ENCODE results near the gene CEP20. TPM values are rescaled to one million over a fixed set of nuclear protein-coding genes. Genes with fewer than 3 reads are reported as not detected.
A peak's percentile ranks its signal among the peaks of the same experiment; 100 is the strongest.

CEP20 gene
- total RNA-seq, 3 donors from 2014 or later, result 23.2 to 26.8 (median 26.4) TPM

DNA sequence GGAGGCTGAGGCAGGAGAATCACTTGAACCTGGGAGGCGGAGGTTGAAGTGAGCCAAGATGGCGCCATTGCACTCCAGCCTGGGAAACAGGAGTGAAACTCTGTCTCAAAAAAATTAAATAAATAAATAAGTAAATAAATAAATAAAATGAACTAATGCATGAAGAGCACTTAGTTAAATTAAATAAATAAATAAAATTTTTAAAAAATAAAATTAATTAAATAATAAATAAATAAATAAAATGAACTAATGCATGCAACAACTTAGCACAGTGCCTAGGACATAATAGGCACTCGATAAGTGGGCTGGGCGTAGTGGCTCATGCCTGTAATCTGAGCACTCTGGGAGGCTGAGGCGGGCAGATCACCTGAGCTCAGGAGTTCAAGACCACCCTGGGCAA lies 15.6 kb upstream of the CEP20 start:
- H3K4me1 ChIP-seq (ENCODE audit: low read depth), result no peaks in the 10 kb centered on the region
- intact Hi-C loops (cut with DNase I, micrococcal nuclease), result no loop called here
- peaks cover 5% of the 10 kb centered on the region for H3K9me3 ChIP-seq
- H3K4me3 ChIP-seq, result no peak overlapping the region
- no peak for ATAC-seq
- TF ChIP-seq, protein P1, sequence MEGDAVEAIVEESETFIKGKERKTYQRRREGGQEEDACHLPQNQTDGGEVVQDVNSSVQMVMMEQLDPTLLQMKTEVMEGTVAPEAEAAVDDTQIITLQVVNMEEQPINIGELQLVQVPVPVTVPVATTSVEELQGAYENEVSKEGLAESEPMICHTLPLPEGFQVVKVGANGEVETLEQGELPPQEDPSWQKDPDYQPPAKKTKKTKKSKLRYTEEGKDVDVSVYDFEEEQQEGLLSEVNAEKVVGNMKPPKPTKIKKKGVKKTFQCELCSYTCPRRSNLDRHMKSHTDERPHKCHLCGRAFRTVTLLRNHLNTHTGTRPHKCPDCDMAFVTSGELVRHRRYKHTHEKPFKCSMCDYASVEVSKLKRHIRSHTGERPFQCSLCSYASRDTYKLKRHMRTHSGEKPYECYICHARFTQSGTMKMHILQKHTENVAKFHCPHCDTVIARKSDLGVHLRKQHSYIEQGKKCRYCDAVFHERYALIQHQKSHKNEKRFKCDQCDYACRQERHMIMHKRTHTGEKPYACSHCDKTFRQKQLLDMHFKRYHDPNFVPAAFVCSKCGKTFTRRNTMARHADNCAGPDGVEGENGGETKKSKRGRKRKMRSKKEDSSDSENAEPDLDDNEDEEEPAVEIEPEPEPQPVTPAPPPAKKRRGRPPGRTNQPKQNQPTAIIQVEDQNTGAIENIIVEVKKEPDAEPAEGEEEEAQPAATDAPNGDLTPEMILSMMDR (IDR thresholded peaks at IDR 0.05), result no peak
- no peak for DNase-seq
- no peaks in the 10 kb centered on the region for H3K36me3 ChIP-seq (ENCODE audit: low read depth)

DNA sequence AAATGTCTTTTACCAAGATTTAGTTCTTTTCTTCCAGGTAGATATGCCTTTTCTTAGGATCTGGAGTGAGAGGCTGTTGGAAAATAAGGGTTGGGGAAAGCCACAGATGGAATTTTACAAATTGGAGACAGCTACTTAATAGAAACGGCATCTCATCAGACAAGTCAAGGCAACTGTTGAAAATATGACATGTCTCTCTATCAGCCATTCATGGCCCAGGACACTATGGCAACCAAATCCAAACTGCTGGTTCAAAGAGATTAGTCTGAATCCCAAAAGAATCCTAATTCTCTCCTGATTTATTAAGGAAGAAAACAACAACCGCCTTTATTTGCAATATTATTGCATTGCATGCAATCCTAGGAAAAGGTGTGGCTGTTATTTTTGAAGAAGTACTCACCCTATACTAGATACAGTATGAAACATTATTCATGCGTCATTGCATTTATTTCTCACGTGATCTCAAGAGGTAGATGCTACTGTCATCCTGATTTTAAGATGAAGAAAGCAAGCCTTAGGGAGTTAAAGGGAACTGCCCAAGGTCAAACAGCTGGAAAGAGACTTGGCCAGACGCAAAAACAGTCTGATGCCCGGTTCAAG lies 12.6 kb upstream of the CEP20 start:
- Histone ChIP-seq H3K9me3 (no peaks in the 10 kb centered on the region), H3K4me1 (ENCODE audit: low read depth) (no peaks in the 10 kb centered on the region), H3K36me3 (ENCODE audit: low read depth) (no peaks in the 10 kb centered on the region), H3K4me3 (no peak overlapping the region)
- ATAC-seq, result no peak
- TF ChIP-seq, protein P1 (IDR thresholded peaks at IDR 0.05), result no peak
- intact Hi-C loops (cut with DNase I, micrococcal nuclease), result no loop called here
- DNase-seq, result no peak

DNA sequence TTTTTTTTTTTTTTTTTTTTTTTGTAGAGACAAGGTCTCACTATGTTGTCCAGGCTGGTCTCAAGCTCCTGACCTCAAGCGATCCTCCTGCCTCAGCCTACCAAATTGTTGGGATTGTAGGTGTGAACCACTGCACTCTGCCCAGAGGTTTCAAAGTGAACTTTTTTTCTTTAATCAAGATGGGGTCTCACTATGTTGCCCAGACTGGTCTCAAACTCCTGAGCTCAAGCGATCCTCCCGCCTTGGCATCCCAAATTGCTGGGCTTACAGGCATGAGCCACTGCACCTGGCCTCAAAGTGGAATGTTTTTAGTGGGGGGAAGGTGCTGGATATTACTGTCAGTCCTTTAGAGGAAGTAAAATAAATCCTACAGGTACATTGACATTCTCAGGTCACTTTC lies 12.0 kb upstream of the CEP20 start:
- ATAC-seq (no peak), DNase-seq (no peak)
- intact Hi-C loops (cut with DNase I, micrococcal nuclease), result no loop called here
- no peak overlapping the region for H3K4me3 ChIP-seq
- no peaks in the 10 kb centered on the region for H3K9me3 ChIP-seq
- no peaks in the 10 kb centered on the region for H3K4me1 ChIP-seq (ENCODE audit: low read depth)
- TF ChIP-seq, protein P1 (IDR thresholded peaks at IDR 0.05), result no peak
- no peaks in the 10 kb centered on the region for H3K36me3 ChIP-seq (ENCODE audit: low read depth)

- intact Hi-C loops (cut with DNase I, micrococcal nuclease), result loop anchor here in 1 of 2 donors (10.0 kb wide), 1 partner anchor 45 kb away; the partner anchor contains the start of gene ABCC1
- DNase-seq (peak in 2 of 3 donors; percentile 31 to 35), ATAC-seq (peak; percentile 99)
- H3K4me3 ChIP-seq, result no peak overlapping the region
- TF ChIP-seq, protein P1 (IDR thresholded peaks at IDR 0.05), result no peak
- H3K36me3 ChIP-seq (ENCODE audit: low read depth), result no peaks in the 10 kb centered on the region
- H3K4me1 ChIP-seq (ENCODE audit: low read depth), result no peaks in the 10 kb centered on the region
- H3K9me3 ChIP-seq, result no peaks in the 10 kb centered on the region
Observed at GRCh38 chr16:15899538-15900100, 11.2 kb upstream of the CEP20 start.

GRCh38 chr16:15898654-15899053 lies 10.3 kb upstream of the CEP20 start:
- intact Hi-C loops (cut with DNase I, micrococcal nuclease), result loop anchor here in 1 of 2 donors (10.0 kb wide), 1 partner anchor 46 kb away; the partner anchor contains the start of gene ABCC1

More at GRCh38 chr16:15898654-15899053, 10.3 kb upstream of the CEP20 start:
- H3K4me3 ChIP-seq, result no peak overlapping the region
- H3K36me3 ChIP-seq (ENCODE audit: low read depth), result no peaks in the 10 kb centered on the region
- TF ChIP-seq, protein P1 (IDR thresholded peaks at IDR 0.05), result no peak
- H3K4me1 ChIP-seq (ENCODE audit: low read depth), result no peaks in the 10 kb centered on the region
- ATAC-seq (no peak), DNase-seq (no peak)
- H3K9me3 ChIP-seq, result no peaks in the 10 kb centered on the region

Measured in mucosa of descending colon (tissue), 3 donors.